Lung microvascular endothelial cell (primary cell): ENCODE results near the gene PRR16. TPM values are rescaled to one million over a fixed set of nuclear protein-coding genes. Genes with fewer than 3 reads are reported as not detected.
"Not testable (repeated sequence)": the region's sequence is repeated elsewhere in the genome, so short reads cannot be mapped to it uniquely, and the experiment has no call there.

Source experiments
- DNase-seq, 2 donors: peaks; one replicate each; pipeline versions ENCODE4 v3.0.0 to v3.0.0-alpha.2; 2010; ENCODE audit warnings: low read depth in 2 of 2
- total RNA-seq: library from RNA; depleted of rRNA; stranded (reverse); fragments of >200 nt; gene quantifications from 2 replicates; pipeline ENCODE4 v1.2.1, GENCODE V29; 2014

Gene PRR16
- under 0.01 TPM in 1 of 2 replicates, not detected in the other for total RNA-seq

DNA sequence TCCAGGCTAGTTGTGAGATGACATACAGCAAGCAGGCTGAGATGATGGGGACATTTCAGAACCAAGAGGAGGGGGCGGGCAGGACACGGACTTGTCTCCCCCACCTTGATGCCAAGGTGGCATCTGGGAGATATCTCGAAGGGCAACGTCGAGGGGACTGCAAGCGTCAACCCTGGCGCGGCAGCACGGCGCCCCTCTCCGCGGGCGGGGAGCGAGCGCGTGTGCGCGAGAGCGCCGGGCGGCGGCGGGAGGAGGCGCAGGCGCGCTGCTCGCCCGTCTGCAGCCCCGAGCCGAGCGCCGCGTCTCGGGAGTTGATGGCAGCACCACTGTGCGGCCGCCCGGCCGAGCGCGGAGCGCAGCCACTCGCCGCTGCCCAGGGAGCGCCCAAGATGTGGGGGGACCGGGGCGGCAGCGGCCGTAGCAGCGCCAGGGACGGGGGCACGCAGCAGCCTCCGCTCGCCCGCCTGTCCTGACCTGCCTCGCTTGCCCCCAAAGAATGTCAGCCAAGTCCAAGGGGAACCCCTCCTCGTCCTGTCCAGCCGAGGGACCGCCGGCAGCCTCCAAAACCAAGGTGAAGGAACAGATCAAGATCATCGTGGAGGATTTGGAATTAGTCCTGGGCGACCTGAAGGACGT lies at the start of gene PRR16:
PRR16 (plus strand) TSS at position 310 of the 636 bp plus-strand sequence.
- peak; percentile 59 to 69 for DNase-seq

GRCh38 chr5:120415985-120416384 lies 48.1 kb upstream of the PRR16 start:
- no peak for DNase-seq

GRCh38 chr5:120419127-120419526 lies 45.0 kb upstream of the PRR16 start:
- no peak for DNase-seq

GRCh38 chr5:120426633-120427275 lies 37.3 kb upstream of the PRR16 start:
- DNase-seq = not testable (repeated sequence)

- DNase-seq = no peak
Observed at GRCh38 chr5:120430572-120430971, 33.5 kb upstream of the PRR16 start.

GRCh38 chr5:120432861-120433260 lies 31.2 kb upstream of the PRR16 start:
- DNase-seq = no peak

GRCh38 chr5:120435129-120435528 lies 29.0 kb upstream of the PRR16 start:
- DNase-seq = no peak

GRCh38 chr5:120436996-120437395 lies 27.1 kb upstream of the PRR16 start:
- no peak for DNase-seq

DNA sequence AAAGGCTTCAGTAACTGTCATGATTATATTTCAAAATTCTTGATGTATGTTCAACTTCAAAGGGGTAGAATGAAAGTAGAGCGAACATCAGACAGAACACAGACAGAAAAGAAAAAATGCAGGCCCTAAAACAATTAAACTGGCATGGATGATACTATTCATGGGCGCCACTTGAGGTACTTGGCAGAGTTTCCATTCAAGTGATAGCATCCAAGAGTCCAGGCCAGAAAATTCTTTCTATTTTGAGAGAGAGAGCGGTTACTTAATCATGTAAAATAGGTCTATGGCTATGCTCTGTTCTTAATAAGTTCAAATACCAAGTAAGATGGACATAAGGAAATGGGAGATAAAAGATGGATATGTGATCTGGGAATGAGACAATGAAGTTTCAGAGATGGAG lies 21.4 kb upstream of the PRR16 start:
- no peak for DNase-seq

DNA sequence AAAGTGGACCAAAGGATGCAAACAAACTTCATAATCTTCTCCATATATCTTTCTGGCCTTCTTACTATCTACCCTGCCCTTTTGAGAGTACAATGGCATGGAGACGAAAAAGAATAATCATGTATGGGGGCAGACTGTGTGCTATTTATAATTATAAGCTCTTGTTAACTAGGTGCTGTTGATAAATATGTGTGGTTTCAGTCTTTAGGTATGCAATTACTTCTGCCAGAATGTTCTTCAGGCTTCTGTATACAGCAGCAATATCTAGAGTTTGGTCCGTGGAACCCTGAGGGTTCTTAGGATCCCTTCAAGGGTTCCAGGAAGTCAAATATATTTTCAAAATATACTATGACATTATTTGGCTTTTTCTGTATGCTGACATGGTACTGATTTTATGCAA lies 20.5 kb upstream of the PRR16 start:
- no peak for DNase-seq

DNA sequence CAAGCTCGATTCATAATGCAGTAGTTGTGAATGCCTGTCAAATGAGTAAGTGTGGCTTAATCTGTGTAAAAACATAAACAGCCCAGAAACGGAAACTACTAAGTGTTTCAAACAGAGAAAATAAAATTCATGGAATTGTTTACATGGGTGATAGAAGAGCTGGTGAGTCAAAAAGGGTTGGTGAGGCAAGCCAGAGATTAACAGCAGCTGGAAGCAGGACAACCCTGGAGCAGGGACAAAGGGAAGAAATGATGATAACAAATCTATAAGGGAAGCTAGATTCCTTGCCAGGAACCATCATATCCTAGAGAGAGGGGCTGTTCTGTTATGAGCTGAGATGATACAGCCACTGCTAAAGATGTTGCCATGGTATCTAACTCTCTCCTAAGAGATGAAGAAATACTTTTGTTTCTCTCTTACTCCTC lies 18.0 kb upstream of the PRR16 start:
- DNase-seq = peak; percentile 32 to 94

GRCh38 chr5:120446901-120447300 lies 17.2 kb upstream of the PRR16 start:
- DNase-seq = no peak

DNA sequence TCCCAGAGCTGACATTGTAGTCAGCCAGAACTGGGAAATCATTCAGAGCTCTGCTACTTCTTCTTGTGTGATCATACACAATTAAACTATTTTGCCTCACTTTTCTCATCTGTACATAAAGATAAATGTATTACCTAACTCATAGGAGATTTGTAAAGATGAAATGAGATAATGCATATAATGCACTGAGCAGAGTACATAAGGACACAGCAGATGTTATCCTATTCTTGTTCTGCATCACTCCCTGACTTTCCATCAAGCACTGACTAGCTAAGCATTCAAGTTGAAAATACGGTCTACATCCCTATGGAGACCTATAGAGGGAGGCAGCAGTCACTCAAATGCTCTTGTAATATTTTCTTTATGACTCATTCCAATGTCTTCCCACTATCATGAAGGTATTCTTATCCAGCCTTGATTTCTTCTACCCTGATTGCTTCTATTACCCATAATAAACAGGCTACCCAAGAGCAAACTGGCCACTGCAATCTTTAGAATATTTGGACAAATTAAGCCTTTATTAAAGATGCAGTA lies 16.3 kb upstream of the PRR16 start:
- DNase-seq = peak in 1 of 2 donors; percentile 16

DNA sequence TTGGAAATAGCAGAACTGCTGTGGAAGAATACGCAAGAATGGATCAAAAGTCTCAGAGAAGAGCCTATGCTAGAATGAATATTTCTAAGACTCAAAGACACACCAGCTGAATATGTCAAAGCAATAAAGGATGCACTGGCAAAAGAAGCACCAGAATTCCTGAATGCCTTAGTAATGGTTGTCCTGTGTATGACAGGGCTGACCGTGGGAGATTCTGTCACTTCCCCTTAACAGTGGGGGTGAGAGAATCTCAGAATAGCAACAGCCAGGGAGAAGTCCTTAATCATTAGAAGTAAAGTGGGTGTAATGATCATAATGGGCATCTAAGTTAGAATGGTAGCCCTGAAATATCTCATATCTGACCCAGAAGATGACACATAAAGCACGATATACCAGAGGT lies 14.6 kb upstream of the PRR16 start:
- peak in 1 of 2 donors; percentile 82 for DNase-seq

GRCh38 chr5:120450910-120451309 lies 13.2 kb upstream of the PRR16 start:
- DNase-seq = no peak

- no peak for DNase-seq
Observed at GRCh38 chr5:120451445-120451844, 12.7 kb upstream of the PRR16 start.

DNA sequence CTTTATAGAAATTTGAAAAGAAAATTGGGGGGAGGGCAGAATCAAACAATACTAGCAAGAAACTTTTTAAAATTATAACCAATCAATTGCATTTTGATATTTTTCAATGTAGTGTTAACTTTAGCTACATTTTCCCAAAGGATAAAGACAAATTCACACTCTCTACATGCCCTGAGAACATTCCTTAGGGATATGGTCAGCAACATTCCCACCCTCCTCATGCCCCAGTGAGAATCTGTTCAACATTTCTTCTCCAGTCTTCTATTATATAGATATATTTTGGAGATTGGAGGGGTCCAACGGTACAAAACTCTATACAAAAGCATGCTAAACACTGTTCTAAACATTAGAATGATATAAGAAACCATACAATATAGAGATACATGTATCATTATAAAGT lies 11.6 kb upstream of the PRR16 start:
- DNase-seq = no peak

GRCh38 chr5:120454094-120454798 lies 9.9 kb upstream of the PRR16 start:
- DNase-seq = peak; percentile 43 to 80

DNA sequence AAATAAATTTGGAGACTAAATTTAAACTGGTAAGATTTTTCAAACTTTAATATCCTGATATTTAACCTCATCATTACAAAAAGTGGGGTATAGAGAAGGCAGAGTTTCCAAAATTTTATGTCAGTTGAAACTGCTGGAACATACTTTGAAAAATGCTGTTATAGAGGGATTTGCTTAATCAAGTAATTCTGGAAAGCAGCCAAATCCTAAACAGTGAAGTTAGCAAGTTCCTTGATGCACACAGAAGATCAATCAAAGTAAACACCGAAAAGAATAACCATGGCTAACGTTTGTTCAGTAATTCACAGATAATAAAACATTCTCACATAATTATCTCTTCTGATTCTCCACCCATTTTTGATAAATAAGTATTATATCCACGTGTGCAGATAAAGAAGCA lies 8.1 kb upstream of the PRR16 start:
- DNase-seq = no peak

GRCh38 chr5:120457839-120458507 lies 6.1 kb upstream of the PRR16 start:
- peak; percentile 59 to 76 for DNase-seq

DNA sequence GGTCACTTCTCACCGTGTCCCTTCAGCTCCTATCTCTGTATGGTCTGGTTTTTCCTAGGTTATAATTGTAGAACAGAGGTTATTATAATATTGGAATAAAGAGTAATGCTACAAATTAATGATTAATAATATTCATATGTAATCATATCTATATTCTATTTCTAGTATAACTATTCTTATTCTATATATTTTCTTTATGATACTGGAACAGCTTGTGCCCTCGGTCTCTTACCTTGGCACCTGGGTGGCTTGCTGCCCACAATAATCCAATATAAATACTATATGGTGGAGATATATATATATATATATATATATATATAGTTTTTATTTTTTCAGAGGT lies 5.6 kb upstream of the PRR16 start:
- not testable (repeated sequence) for DNase-seq

DNA sequence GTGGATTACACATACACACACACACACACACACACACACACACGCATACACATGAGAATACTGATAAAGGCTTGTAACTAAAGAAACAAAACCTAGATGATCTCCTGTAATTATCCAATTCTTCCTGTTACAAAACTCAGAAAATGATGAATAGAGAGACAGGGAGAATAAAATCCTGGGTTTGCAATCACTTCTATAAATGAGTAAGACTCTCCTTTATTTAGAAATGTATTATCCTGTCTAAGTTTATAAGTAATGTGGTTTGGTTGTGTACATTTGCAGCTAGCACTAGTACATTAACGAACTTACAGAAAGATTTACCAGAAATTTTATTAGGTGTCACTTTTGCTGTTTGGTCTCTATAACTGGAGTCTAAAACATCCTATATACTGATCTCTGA lies 2.8 kb upstream of the PRR16 start:
- no peak for DNase-seq
